Amniotic epithelial cell (primary cell): ENCODE measurements around the gene PREX1.
"Not testable (repeated sequence)": the region's sequence is repeated elsewhere in the genome, so short reads cannot be mapped to it uniquely, and the experiment has no call there.

Source experiments
- DNase-seq: peaks from one replicate; pipeline ENCODE4 v3.0.0-alpha.2; 2010; ENCODE audit warnings: low read depth

The PREX1 gene

DNA sequence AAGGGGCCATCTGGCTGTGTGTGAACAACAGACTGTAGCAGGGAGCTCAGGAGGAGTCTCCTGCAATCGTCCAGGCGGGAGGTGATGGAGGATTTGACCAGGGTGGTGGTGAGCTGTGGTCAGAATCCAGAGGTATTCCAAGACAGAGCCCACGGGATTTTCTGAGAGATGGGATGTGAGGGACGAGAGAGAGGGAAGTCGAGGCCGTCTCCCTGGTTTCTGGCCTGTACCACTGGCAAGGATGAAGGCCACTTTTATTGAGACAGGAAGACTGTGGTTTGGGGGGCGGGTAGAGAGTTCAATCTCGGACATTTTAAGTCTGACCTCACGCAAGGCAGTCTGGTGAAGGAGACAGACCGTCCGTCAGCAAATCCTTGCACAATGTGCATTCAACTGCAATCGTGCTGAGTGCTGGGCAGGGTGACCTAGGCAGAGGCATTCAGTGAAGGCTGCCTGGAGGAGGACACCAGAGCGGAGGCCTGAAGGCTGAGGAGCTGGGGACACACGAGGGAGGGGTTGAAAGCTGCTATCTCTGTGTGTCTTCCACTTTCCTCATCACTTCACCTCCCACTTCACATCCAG, 53.9 kb downstream of the PREX1 start:
- peak; percentile 72 for DNase-seq

- no peak for DNase-seq
Observed at GRCh38 chr20:48772183-48772976, 55.4 kb downstream of the PREX1 start.

GRCh38 chr20:48771542-48771941, 56.3 kb downstream of the PREX1 start:
- DNase-seq, result peak; percentile 92

DNA sequence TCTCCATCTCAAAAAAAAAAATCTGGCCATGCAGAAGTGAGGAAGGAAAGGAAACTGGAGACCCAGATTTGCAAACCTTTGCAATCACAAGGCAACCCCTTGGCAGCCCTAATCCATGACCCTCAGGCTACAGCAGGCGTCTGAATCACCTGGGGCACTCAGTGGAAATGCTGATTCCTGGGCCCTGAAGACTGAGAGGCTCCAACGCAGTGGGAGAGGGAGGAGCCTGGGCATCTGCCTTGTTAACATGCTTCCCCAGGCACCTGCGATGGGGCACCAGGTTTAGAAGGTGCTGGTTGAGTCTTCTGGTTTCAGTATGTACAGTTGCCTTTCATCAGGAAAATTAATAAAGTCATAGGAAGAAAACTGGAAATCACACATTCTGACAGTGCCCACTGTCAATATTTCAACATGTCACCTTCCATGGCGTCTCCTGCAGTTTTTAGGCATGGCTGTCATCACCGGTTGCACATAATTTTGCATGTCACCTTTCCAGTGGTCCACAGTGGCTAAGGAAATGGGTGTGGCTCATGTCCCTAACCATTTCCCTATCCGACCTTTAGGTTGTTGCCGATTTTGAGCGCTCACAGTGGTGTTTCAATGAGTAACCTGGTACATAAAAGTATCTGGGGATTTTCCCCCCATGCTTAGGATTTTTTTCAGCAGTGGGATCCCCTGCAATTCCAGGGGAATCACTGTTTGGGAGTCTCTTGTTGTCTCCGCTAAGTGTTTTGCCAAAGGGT, 56.9 kb downstream of the PREX1 start:
- no peak for DNase-seq

- peak; percentile 63 for DNase-seq
Observed at GRCh38 chr20:48769069-48769983, 58.5 kb downstream of the PREX1 start.

GRCh38 chr20:48766961-48767960, 60.5 kb downstream of the PREX1 start:
- no peak for DNase-seq

- no peak for DNase-seq
Observed at GRCh38 chr20:48766205-48766604, 61.6 kb downstream of the PREX1 start.

GRCh38 chr20:48765359-48765758, 62.4 kb downstream of the PREX1 start:
- DNase-seq, result no peak

DNA sequence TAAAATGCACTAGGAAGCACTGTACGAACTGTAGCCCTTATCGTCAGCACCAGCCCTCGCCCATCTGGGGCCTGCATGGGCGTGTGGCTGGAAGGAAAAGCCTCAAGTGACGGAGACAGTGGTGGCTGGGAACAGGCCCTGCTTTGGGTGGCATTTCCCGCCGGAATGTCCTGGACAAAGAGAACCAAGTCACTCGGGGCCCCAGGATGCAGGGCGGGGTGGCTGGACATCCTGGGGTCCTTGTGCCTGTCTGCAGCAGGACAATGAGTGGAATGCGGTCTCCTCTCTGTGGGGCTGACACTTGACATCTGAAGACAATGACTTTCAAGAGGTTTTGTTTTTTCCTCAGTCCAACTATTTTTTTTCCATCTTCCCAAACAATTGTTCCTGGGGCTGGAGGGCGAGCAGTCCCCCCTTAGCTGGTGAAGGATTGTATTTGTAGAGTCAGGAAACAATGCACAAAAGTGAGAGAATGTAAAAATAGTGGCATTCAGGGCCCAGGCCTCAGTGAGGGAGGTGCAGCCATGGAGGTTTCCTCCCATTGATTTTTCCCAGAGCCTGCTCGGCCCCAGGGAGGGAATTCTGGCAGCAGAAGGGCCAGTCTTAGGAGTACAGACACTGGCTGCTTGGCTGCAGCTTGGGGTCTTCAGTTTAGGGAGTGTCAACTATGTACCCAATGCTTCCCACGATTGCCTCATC, 64.4 kb downstream of the PREX1 start:
- DNase-seq, result no peak

- no peak for DNase-seq
Observed at GRCh38 chr20:48761874-48762273, 65.9 kb downstream of the PREX1 start.

- DNase-seq, result no peak
Observed at GRCh38 chr20:48761023-48761785, 66.6 kb downstream of the PREX1 start.

GRCh38 chr20:48760403-48760983, 67.3 kb downstream of the PREX1 start:
- DNase-seq, result peak; percentile 39

- no peak for DNase-seq
Observed at GRCh38 chr20:48759631-48760245, 68.1 kb downstream of the PREX1 start.

DNA sequence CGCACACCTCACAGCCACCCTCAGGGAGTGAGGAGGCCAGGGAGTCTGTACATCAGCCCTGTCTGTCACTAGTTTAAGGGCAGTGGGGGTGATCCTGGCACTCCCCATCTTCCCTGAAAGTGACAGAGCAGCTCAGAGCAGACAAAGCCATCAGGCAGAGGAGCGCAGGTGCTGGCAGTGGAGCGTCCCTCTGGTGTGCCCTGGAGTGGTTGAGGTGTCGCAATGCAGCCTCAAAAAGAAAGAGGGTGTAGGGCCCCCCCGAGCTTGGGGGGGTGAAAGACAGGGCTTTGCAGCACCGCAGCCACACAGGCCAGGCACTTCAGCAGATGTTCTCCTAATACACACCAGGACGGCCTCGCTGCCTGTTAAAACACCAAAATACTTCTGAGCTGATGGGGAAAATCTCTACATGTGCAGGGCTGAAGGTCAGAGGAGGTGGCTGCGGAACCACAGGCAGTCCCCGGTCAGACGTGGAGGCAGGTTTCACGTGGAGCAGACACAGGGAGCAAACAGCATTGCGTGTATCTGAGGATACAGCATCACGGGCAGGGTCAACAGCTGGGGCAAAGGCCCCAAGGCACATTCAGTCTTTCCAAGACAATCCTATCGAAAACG, 69.5 kb downstream of the PREX1 start:
- no peak for DNase-seq

DNA sequence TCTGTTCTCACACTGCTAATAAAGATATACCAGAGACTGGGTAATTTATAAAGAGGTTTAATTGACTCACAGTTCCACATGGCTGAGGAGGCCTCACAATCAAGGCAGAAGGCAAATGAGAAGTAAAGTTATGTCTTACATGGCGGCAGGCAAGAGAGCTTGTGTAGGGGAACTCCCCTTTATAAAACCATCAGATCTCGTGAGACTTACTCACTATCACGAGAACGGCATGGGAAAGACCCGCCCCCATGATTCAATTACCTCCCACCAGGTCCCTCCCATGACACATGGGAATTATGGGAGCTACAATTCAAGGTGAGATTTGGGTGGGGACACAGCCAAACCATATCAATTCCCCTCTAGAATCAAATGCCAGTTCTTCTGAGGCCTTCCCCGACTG, 71.0 kb downstream of the PREX1 start:
- not testable (repeated sequence) for DNase-seq

- DNase-seq, result no peak
Observed at GRCh38 chr20:48754292-48754691, 73.5 kb downstream of the PREX1 start.

GRCh38 chr20:48752963-48753362, 74.8 kb downstream of the PREX1 start:
- no peak for DNase-seq

GRCh38 chr20:48751871-48752270, 75.9 kb downstream of the PREX1 start:
- DNase-seq, result no peak
